ENCODE measurements around the gene HSBP1L1. TPM values are rescaled to one million over a fixed set of nuclear protein-coding genes. Genes with fewer than 3 reads are reported as not detected.

Gene HSBP1L1
- total RNA-seq, 1 donor from 2014 or later = 1.6 TPM

- Mint-ChIP-seq H3K27ac (ENCODE audit: unreplicated experiment) (no peak overlapping the region), H3K9me3 (ENCODE audit: unreplicated experiment) (peaks cover 34% of the 10 kb centered on the region), H3K36me3 (ENCODE audit: unreplicated experiment) (peaks cover 63% of the 10 kb centered on the region), H3K4me3 (ENCODE audit: unreplicated experiment) (no peak overlapping the region), H3K4me1 (ENCODE audit: unreplicated experiment) (peaks cover 6% of the 10 kb centered on the region), H3K27me3 (ENCODE audit: unreplicated experiment) (no peaks in the 10 kb centered on the region)
- TF ChIP-seq CTCF (IDR thresholded peaks at IDR 0.05) = no peak
- no peak for DNase-seq (ENCODE audit: extremely low spot score, unreplicated experiment)
Measured at GRCh38 chr18:79930020-79930642, 34.3 kb upstream of the HSBP1L1 start.

GRCh38 chr18:79931475-79931874 is 33.0 kb upstream of the HSBP1L1 start:
- Mint-ChIP-seq H3K4me3 (ENCODE audit: unreplicated experiment) (no peak overlapping the region), H3K27ac (ENCODE audit: unreplicated experiment) (no peak overlapping the region), H3K9me3 (ENCODE audit: unreplicated experiment) (peaks cover 41% of the 10 kb centered on the region), H3K36me3 (ENCODE audit: unreplicated experiment) (peaks cover 70% of the 10 kb centered on the region), H3K27me3 (ENCODE audit: unreplicated experiment) (no peaks in the 10 kb centered on the region), H3K4me1 (ENCODE audit: unreplicated experiment) (peaks cover 6% of the 10 kb centered on the region)
- TF ChIP-seq CTCF (IDR thresholded peaks at IDR 0.05) = no peak
- no peak for DNase-seq (ENCODE audit: extremely low spot score, unreplicated experiment)

GRCh38 chr18:79932907-79933306 is 31.5 kb upstream of the HSBP1L1 start:
- Mint-ChIP-seq H3K4me3 (ENCODE audit: unreplicated experiment) (no peak overlapping the region), H3K4me1 (ENCODE audit: unreplicated experiment) (peaks cover 6% of the 10 kb centered on the region), H3K36me3 (ENCODE audit: unreplicated experiment) (peaks cover 79% of the 10 kb centered on the region), H3K27ac (ENCODE audit: unreplicated experiment) (no peak overlapping the region), H3K9me3 (ENCODE audit: unreplicated experiment) (peaks cover 41% of the 10 kb centered on the region), H3K27me3 (ENCODE audit: unreplicated experiment) (no peaks in the 10 kb centered on the region)
- DNase-seq (ENCODE audit: extremely low spot score, unreplicated experiment) = no peak
- TF ChIP-seq CTCF (IDR thresholded peaks at IDR 0.05) = no peak

GRCh38 chr18:79933765-79934164 is 30.7 kb upstream of the HSBP1L1 start:
- no peak for DNase-seq (ENCODE audit: extremely low spot score, unreplicated experiment)
- no peak overlapping the region for H3K4me3 Mint-ChIP-seq (ENCODE audit: unreplicated experiment)
- peaks cover 10% of the 10 kb centered on the region for H3K4me1 Mint-ChIP-seq (ENCODE audit: unreplicated experiment)
- H3K27ac Mint-ChIP-seq (ENCODE audit: unreplicated experiment) = no peak overlapping the region
- TF ChIP-seq CTCF (IDR thresholded peaks at IDR 0.05) = no peak
- H3K36me3 Mint-ChIP-seq (ENCODE audit: unreplicated experiment) = peaks cover 75% of the 10 kb centered on the region
- H3K9me3 Mint-ChIP-seq (ENCODE audit: unreplicated experiment) = peaks cover 40% of the 10 kb centered on the region
- H3K27me3 Mint-ChIP-seq (ENCODE audit: unreplicated experiment) = no peaks in the 10 kb centered on the region

- Mint-ChIP-seq H3K27ac (ENCODE audit: unreplicated experiment) (no peak overlapping the region), H3K27me3 (ENCODE audit: unreplicated experiment) (no peaks in the 10 kb centered on the region), H3K4me1 (ENCODE audit: unreplicated experiment) (peaks cover 17% of the 10 kb centered on the region), H3K4me3 (ENCODE audit: unreplicated experiment) (no peak overlapping the region), H3K9me3 (ENCODE audit: unreplicated experiment) (peaks cover 36% of the 10 kb centered on the region), H3K36me3 (ENCODE audit: unreplicated experiment) (peaks cover 73% of the 10 kb centered on the region)
- TF ChIP-seq CTCF (IDR thresholded peaks at IDR 0.05) = no peak
- DNase-seq (ENCODE audit: extremely low spot score, unreplicated experiment) = no peak
Measured at GRCh38 chr18:79934311-79935097, 29.9 kb upstream of the HSBP1L1 start.

Measured in osteocyte (in vitro differentiated cells).